Measurements from ENCODE around the gene VCL.
"Not testable (repeated sequence)": the region's sequence is repeated elsewhere in the genome, so short reads cannot be mapped to it uniquely, and the experiment has no call there.

VCL gene

DNA sequence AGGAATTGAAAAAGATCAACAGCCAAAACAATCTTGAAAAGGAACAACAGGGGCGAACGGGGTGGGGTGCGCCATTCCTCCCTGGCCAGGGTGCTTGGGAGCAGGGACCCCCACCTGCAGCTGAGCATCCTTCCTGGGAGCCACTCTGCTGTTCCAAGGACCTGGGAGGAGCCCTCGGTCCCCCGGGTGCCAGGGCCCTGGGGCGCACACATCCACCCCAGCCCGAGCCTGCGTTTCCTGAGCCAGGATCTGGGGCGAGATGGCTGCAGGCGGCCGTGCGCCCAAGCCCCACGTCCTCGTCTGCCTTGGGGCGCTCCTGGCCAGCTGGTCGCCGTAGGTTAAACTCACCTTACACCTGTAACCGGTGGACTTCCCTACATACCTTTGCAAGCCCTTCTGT, 142.1 kb downstream of the VCL start:
- no peak for TF ChIP-seq SPI1 (IDR thresholded peaks at IDR 0.05; ENCODE audit: borderline replicate concordance, low read depth)
- TF ChIP-seq, protein P1, sequence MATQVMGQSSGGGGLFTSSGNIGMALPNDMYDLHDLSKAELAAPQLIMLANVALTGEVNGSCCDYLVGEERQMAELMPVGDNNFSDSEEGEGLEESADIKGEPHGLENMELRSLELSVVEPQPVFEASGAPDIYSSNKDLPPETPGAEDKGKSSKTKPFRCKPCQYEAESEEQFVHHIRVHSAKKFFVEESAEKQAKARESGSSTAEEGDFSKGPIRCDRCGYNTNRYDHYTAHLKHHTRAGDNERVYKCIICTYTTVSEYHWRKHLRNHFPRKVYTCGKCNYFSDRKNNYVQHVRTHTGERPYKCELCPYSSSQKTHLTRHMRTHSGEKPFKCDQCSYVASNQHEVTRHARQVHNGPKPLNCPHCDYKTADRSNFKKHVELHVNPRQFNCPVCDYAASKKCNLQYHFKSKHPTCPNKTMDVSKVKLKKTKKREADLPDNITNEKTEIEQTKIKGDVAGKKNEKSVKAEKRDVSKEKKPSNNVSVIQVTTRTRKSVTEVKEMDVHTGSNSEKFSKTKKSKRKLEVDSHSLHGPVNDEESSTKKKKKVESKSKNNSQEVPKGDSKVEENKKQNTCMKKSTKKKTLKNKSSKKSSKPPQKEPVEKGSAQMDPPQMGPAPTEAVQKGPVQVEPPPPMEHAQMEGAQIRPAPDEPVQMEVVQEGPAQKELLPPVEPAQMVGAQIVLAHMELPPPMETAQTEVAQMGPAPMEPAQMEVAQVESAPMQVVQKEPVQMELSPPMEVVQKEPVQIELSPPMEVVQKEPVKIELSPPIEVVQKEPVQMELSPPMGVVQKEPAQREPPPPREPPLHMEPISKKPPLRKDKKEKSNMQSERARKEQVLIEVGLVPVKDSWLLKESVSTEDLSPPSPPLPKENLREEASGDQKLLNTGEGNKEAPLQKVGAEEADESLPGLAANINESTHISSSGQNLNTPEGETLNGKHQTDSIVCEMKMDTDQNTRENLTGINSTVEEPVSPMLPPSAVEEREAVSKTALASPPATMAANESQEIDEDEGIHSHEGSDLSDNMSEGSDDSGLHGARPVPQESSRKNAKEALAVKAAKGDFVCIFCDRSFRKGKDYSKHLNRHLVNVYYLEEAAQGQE (IDR thresholded peaks at IDR 0.05; ENCODE audit: insufficient replicate concordance, low read depth), result no peak
- Histone ChIP-seq H3K27ac (replicated peaks) (no peak overlapping the region), H3K27me3 (ENCODE audit: insufficient read depth, poor library complexity, severe bottlenecking) (no peaks in the 10 kb centered on the region), H3K4me3 (replicated peaks; ENCODE audit: insufficient read depth, low read length) (no peak overlapping the region)
- no peak for DNase-seq (ENCODE audit: low read depth in 1 of 2, low spot score in 1 of 2)

DNA sequence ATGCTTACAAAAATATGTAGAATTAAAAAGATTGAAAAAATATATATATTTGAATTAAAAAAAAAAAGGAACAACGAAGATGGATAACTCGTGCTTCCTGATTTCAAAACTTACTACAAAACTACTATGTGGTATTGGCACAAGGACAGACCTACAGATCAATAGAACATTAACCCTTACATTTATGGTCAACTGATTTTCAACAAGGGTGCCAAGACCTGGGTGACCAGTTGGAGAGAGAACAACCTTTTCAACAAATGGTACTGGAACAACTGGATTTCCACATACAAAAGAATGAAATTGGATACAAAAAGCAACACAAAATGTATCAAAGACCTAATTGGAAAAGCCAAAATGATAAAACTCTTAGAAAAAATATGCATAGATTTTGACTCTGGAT, 142.6 kb downstream of the VCL start:
- H3K27me3 ChIP-seq (ENCODE audit: insufficient read depth, poor library complexity, severe bottlenecking), result no peaks in the 10 kb centered on the region
- TF ChIP-seq, protein P1 (IDR thresholded peaks at IDR 0.05; ENCODE audit: insufficient replicate concordance, low read depth), result no peak
- TF ChIP-seq SPI1 (IDR thresholded peaks at IDR 0.05; ENCODE audit: borderline replicate concordance, low read depth), result no peak
- TF ChIP-seq, protein P2, sequence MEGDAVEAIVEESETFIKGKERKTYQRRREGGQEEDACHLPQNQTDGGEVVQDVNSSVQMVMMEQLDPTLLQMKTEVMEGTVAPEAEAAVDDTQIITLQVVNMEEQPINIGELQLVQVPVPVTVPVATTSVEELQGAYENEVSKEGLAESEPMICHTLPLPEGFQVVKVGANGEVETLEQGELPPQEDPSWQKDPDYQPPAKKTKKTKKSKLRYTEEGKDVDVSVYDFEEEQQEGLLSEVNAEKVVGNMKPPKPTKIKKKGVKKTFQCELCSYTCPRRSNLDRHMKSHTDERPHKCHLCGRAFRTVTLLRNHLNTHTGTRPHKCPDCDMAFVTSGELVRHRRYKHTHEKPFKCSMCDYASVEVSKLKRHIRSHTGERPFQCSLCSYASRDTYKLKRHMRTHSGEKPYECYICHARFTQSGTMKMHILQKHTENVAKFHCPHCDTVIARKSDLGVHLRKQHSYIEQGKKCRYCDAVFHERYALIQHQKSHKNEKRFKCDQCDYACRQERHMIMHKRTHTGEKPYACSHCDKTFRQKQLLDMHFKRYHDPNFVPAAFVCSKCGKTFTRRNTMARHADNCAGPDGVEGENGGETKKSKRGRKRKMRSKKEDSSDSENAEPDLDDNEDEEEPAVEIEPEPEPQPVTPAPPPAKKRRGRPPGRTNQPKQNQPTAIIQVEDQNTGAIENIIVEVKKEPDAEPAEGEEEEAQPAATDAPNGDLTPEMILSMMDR (IDR thresholded peaks at IDR 0.05; ENCODE audit: insufficient read depth, low read length), result no peak
- TF ChIP-seq POLR2AphosphoS5 (IDR thresholded peaks at IDR 0.05; ENCODE audit: low read depth), result no peak
- TF ChIP-seq GABPA (IDR thresholded peaks at IDR 0.05; ENCODE audit: low read depth), result no peak
- H3K27ac ChIP-seq (replicated peaks), result no peak overlapping the region
- no peak overlapping the region for H3K4me3 ChIP-seq (replicated peaks; ENCODE audit: insufficient read depth, low read length)
- no peak for DNase-seq (ENCODE audit: low read depth in 1 of 2, low spot score in 1 of 2)

DNA sequence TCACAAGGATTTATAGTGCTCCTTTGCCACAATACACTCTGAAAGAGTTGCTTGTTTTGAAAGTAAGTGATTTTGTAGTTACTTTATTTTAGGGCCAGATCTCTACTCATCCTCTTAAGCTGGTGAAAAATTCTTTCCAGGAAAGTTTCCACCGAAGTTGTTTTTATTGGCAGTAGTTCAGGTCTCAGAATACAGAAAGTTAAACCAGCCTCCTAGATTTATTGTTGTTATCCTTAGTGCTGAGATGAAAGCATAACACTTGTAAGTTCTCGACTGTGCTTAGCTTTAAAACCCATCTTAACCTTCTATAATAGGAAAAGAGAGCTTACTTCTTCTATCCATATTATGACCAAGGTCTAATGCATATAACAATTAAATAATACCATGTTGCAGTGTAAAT, 147.2 kb downstream of the VCL start:
- TF ChIP-seq, protein P2 (IDR thresholded peaks at IDR 0.05; ENCODE audit: insufficient read depth, low read length), result no peak
- TF ChIP-seq SPI1 (IDR thresholded peaks at IDR 0.05; ENCODE audit: borderline replicate concordance, low read depth) (no peak), POLR2AphosphoS5 (IDR thresholded peaks at IDR 0.05; ENCODE audit: low read depth) (no peak), GABPA (IDR thresholded peaks at IDR 0.05; ENCODE audit: low read depth) (no peak)
- TF ChIP-seq, protein P1 (IDR thresholded peaks at IDR 0.05; ENCODE audit: insufficient replicate concordance, low read depth), result no peak

DNA sequence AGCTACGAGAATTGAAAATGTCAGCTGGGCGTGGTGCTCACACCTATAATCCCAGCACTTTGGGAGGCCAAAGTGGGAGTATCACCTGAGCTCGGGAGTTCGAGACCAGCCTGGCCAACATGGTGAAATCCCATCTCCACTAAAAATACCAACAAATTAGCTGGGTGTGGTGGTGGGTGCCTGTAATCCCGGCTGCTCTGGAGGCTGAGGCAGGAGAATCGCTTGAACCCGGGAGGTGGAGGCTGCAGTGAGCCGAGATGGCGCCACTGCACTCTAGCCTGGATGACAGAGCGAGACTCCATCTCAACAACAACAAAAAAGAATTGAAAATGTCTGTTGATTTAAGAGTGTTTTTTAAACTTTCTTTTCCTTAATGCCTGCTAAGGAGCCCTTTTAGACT, 149.1 kb downstream of the VCL start:
- H3K4me3 ChIP-seq (replicated peaks; ENCODE audit: insufficient read depth, low read length); DNase-seq (ENCODE audit: low read depth in 1 of 2, low spot score in 1 of 2); H3K27ac ChIP-seq (replicated peaks); H3K27me3 ChIP-seq (ENCODE audit: insufficient read depth, poor library complexity, severe bottlenecking): not testable (repeated sequence)

More for the DNA sequence above, 147.2 kb downstream of the VCL start:
- Histone ChIP-seq H3K4me3 (replicated peaks; ENCODE audit: insufficient read depth, low read length) (no peak overlapping the region), H3K27ac (replicated peaks) (no peak overlapping the region), H3K27me3 (ENCODE audit: insufficient read depth, poor library complexity, severe bottlenecking) (no peaks in the 10 kb centered on the region)
- DNase-seq (ENCODE audit: low read depth in 1 of 2, low spot score in 1 of 2), result no peak

All from HL-60 (cell line).